GM19397 (cell line): ENCODE results near the gene ITPKA.
"Not testable (repeated sequence)": the region's sequence is repeated elsewhere in the genome, so short reads cannot be mapped to it uniquely, and the experiment has no call there.

Source experiments
- ATAC-seq: cut with Tn5 transposase; IDR thresholded peaks from one replicate; pipeline ENCODE4 v1.9.1; 2021; ENCODE audit warnings: mild to moderate bottlenecking, moderate library complexity; ENCODE audit not compliant: unreplicated experiment

Gene ITPKA

GRCh38 chr15:41493205-41493901, at the start of gene ITPKA:
ITPKA (plus strand) TSS chr15:41493874; CDS start chr15:41493928, 54 bp downstream.
- peak; percentile 62 for ATAC-seq

- ATAC-seq, result no peak
Observed at GRCh38 chr15:41445399-41445798, 48.3 kb upstream of the ITPKA start.

GRCh38 chr15:41462084-41462795, 31.4 kb upstream of the ITPKA start:
- no peak for ATAC-seq

GRCh38 chr15:41464889-41465580, 28.6 kb upstream of the ITPKA start:
- ATAC-seq, result no peak

- ATAC-seq, result no peak
Observed at GRCh38 chr15:41465822-41466421, 27.8 kb upstream of the ITPKA start.

GRCh38 chr15:41466711-41467110, 27.0 kb upstream of the ITPKA start:
- no peak for ATAC-seq

GRCh38 chr15:41469644-41470043, 24.0 kb upstream of the ITPKA start:
- not testable (repeated sequence) for ATAC-seq

- ATAC-seq, result no peak
Observed at GRCh38 chr15:41473418-41473817, 20.3 kb upstream of the ITPKA start.

- no peak for ATAC-seq
Observed at GRCh38 chr15:41474436-41474835, 19.2 kb upstream of the ITPKA start.

GRCh38 chr15:41474941-41475340, 18.7 kb upstream of the ITPKA start:
- ATAC-seq, result no peak

- no peak for ATAC-seq
Observed at GRCh38 chr15:41476416-41477048, 17.1 kb upstream of the ITPKA start.

- no peak for ATAC-seq
Observed at GRCh38 chr15:41480396-41481140, 13.1 kb upstream of the ITPKA start.

- no peak for ATAC-seq
Observed at GRCh38 chr15:41482110-41482877, 11.4 kb upstream of the ITPKA start.

- peak; percentile 49 for ATAC-seq
Observed at GRCh38 chr15:41483115-41483514, 10.6 kb upstream of the ITPKA start.

- ATAC-seq, result peak; percentile 17
Observed at GRCh38 chr15:41483519-41483918, 10.2 kb upstream of the ITPKA start.

GRCh38 chr15:41484937-41485625, 8.6 kb upstream of the ITPKA start:
- ATAC-seq, result no peak

GRCh38 chr15:41486286-41486685, 7.4 kb upstream of the ITPKA start:
- ATAC-seq, result no peak

- no peak for ATAC-seq
Observed at GRCh38 chr15:41487381-41487780, 6.3 kb upstream of the ITPKA start.

- ATAC-seq, result no peak
Observed at GRCh38 chr15:41487802-41488201, 5.9 kb upstream of the ITPKA start.
